K562 (cell line): ENCODE measurements around the gene CACNG7. TPM values are rescaled to one million over a fixed set of nuclear protein-coding genes. Genes with fewer than 3 reads are reported as not detected.

ENCODE experiments used
- ATAC-seq: fragments of 200-7000 bp; cut with Tn5 transposase; 3 replicates; pipeline ENCODE4 v1.9.1; 2020; ENCODE audit warnings: moderate library complexity
- BruUV-seq: library from RNA; stranded (reverse); fragments of 400-500 nt; replicated peaks from 2 replicates; lab custom pipeline; 2021; lab: Mats Ljungman, UMichigan
- CTCF ChIA-PET: fragments of 300-600 bp; formaldehyde crosslinking; extraction: SDS; loops from one replicate; lab custom pipeline; 2021; ENCODE audit warnings: low intra/inter-chr PET ratio; lab: Yijun Ruan, JAX
- POLR2A ChIA-PET: fragments of 300-600, 350-650 bp; sonication (Branson Sonifier 250); formaldehyde crosslinking; extraction: SDS; loops from one replicate; lab custom pipeline; 2021; ENCODE audit warnings: antibody characterized with exemption, inconsistent platforms; lab: Yijun Ruan, JAX
- DNase-seq, 4 experiments: peaks; one replicate each; pipeline versions ENCODE4 v3.0.0 to v3.0.0-alpha.2; 2011 to 2018; ENCODE audit warnings: low spot score in 3 of 4, mixed read lengths in 3 of 4; ENCODE audit errors: extremely low read depth in 1 of 4
- FAIRE-seq: peaks from 2 replicates; lab custom pipeline; 2011; peaks lifted over from hg19 to GRCh38; lab: Jason Lieb, UNC
- H2AFZ ChIP-seq: 2 replicates; pipeline ENCODE4 v1.6.0; 2011; ENCODE audit warnings: low read depth, low read length, control low read depth, inconsistent platforms
- H3K27ac ChIP-seq: fragments of 200-600 bp; 3 replicates; pipeline ENCODE4 v1.8.0; 2011; ENCODE audit warnings: low read depth, mild to moderate bottlenecking, control low read depth, inconsistent platforms, low read length, moderate library complexity, mixed read lengths; ENCODE audit errors: extremely low read depth
- H3K27me3 ChIP-seq, 2 experiments: fragments of 300-600 bp in 1 of 2; 2 replicates in 1 of 2; 3 replicates in 1 of 2; pipeline versions ENCODE4 v1.6.0 to v1.8.0; 2011; ENCODE audit warnings: inconsistent platforms in 2 of 2, low read length in 2 of 2, mild to moderate bottlenecking in 1 of 2, mixed read lengths in 1 of 2, moderate library complexity in 1 of 2; ENCODE audit not compliant: control insufficient read depth in 2 of 2, insufficient read depth in 2 of 2
- H3K36me3 ChIP-seq: fragments of 300-600 bp; 3 replicates; pipeline ENCODE4 v1.8.0; 2011; ENCODE audit warnings: mild to moderate bottlenecking, low read length, inconsistent platforms; ENCODE audit not compliant: control insufficient read depth, insufficient read depth
- H3K4me1 ChIP-seq, 2 experiments: fragments of 200-600 bp in 1 of 2; replicated peaks in 1 of 2; 2 replicates in 1 of 2; 3 replicates in 1 of 2; pipeline versions ENCODE4 v1.5.1 to v1.8.0; 2011; ENCODE audit warnings: inconsistent platforms in 2 of 2, low read length in 2 of 2, mild to moderate bottlenecking in 1 of 2, mixed read lengths in 1 of 2, moderate library complexity in 1 of 2; ENCODE audit not compliant: control insufficient read depth in 2 of 2, insufficient read depth in 2 of 2
- H3K4me2 ChIP-seq: 2 replicates; pipeline ENCODE4 v1.6.1; 2011; ENCODE audit warnings: low read length, control low read depth, inconsistent platforms, mixed read lengths; ENCODE audit not compliant: insufficient read depth
- H3K4me3 ChIP-seq: fragments of 200-600 bp; sonication (generic), shearing (Covaris generic); 2 replicates; pipeline ENCODE4 v1.5.1; 2016; ENCODE audit warnings: control low read depth, inconsistent platforms
- H3K79me2 ChIP-seq: fragments of 200-600 bp; 3 replicates; pipeline ENCODE4 v1.8.0; 2011; ENCODE audit warnings: low read length, inconsistent platforms; ENCODE audit not compliant: control insufficient read depth, insufficient read depth
- H3K9ac ChIP-seq, 2 experiments: 2 replicates each; pipeline versions ENCODE4 v1.6.0 to v1.6.1; 2011; ENCODE audit warnings: low read depth in 2 of 2, low read length in 2 of 2, control low read depth in 1 of 2, inconsistent platforms in 1 of 2, mild to moderate bottlenecking in 1 of 2, mixed read lengths in 1 of 2; ENCODE audit not compliant: insufficient read depth in 1 of 2
- H3K9me1 ChIP-seq: one replicate; pipeline ENCODE4 v1.6.0; 2011; ENCODE audit warnings: inconsistent platforms, mild to moderate bottlenecking, low read length, moderate library complexity; ENCODE audit not compliant: control insufficient read depth, insufficient read depth
- H3K9me3 ChIP-seq: replicated peaks from 2 replicates; pipeline ENCODE4 v1.5.1; 2011; ENCODE audit warnings: low read depth, low read length, inconsistent platforms; ENCODE audit not compliant: control insufficient read depth, insufficient read depth
- H4K20me1 ChIP-seq: replicated peaks from 2 replicates; pipeline ENCODE4 v1.6.1; 2011; ENCODE audit warnings: low read length, inconsistent platforms, mixed read lengths; ENCODE audit not compliant: control insufficient read depth, insufficient read depth
- CREM ChIP-seq: IDR thresholded peaks from 2 replicates; pipeline ENCODE4 v1.6.1; 2014; ENCODE audit warnings: antibody characterized with exemption, low read depth
- CXXC5 ChIP-seq: fragments of 250-450 bp; sonication (Bioruptor Pico); IDR thresholded peaks from 2 replicates; pipeline ENCODE4 v1.8.0; 2022; ENCODE audit warnings: inconsistent platforms, mild to moderate bottlenecking, moderate library complexity
- EHMT2 ChIP-seq: fragments of 450-650 bp; IDR thresholded peaks from 2 replicates; pipeline ENCODE4 v1.6.1; 2018; ENCODE audit warnings: antibody characterized with exemption
- KDM1A ChIP-seq, 2 experiments: fragments of 450-650 bp; IDR thresholded peaks; 2 replicates each; pipeline ENCODE4 v1.6.1; 2016; ENCODE audit warnings: mild to moderate bottlenecking in 2 of 2
- NELFE ChIP-seq: IDR thresholded peaks from 2 replicates; pipeline ENCODE4 v1.6.1; 2011; ENCODE audit warnings: mild to moderate bottlenecking; ENCODE audit not compliant: insufficient read depth, insufficient read length
- PTRF ChIP-seq: fragments of 450-650 bp; IDR thresholded peaks from 2 replicates; pipeline ENCODE4 v1.6.1; 2016; ENCODE audit warnings: mild to moderate bottlenecking, missing genetic modification characterization, missing compliant biosample characterization
- RB1 ChIP-seq: fragments of 450-650 bp; IDR thresholded peaks from 2 replicates; pipeline ENCODE4 v1.6.1; 2017; ENCODE audit warnings: low read depth, mild to moderate bottlenecking
- SMARCB1 ChIP-seq: IDR thresholded peaks from 2 replicates; pipeline ENCODE4 v1.6.1; 2011; ENCODE audit warnings: improper control_type of control experiment, low read depth; ENCODE audit not compliant: insufficient read length
- SRF ChIP-seq, 2 experiments: fragments of 250-450, 450-650 bp in 1 of 2; sonication (Bioruptor Pico) in 1 of 2; sonication (generic) in 1 of 2; formaldehyde crosslinking; IDR thresholded peaks; 2 replicates each; pipeline versions ENCODE4 v1.5.0 to v1.5.1; 2020 to 2022; ENCODE audit warnings: mild to moderate bottlenecking in 1 of 2, missing genetic modification reagents in 1 of 2
- TBP ChIP-seq: optimal IDR thresholded peaks from 2 replicates; pipeline ENCODE3; 2011; ENCODE audit warnings: low read depth, low read length, improper control_type of control experiment
- WHSC1 ChIP-seq: IDR thresholded peaks from one replicate; pipeline ENCODE4 v1.6.1; 2012; ENCODE audit warnings: low read length, control low read depth, inconsistent platforms
- ZNF140 ChIP-seq: fragments of 250-450 bp; sonication (Bioruptor Pico); IDR thresholded peaks from 2 replicates; pipeline ENCODE4 v1.8.0; 2021; ENCODE audit warnings: moderate library complexity, mild to moderate bottlenecking, inconsistent platforms
- WGBS: fragments of 100-300 bp; shearing (Covaris generic); methylation state at CpG from one replicate; pipeline ENCODE4 v1.1.6; 2016; ENCODE audit warnings: low coverage, mixed read lengths; ENCODE audit not compliant: insufficient coverage; ENCODE audit errors: missing lambda C conversion rate; 5-methylcytosine and 5-hydroxymethylcytosine counted together
- in situ Hi-C: fragments of 300-500 bp; cut with MboI; formaldehyde crosslinking; loops from 4 replicates; pipeline ENCODE4 v1.15.0; 2018; ENCODE audit warnings: inconsistent platforms, mixed read lengths
- intact Hi-C: fragments of 100-400 bp; cut with micrococcal nuclease; formaldehyde crosslinking; loops from 2 replicates; pipeline ENCODE4 v1.14.2; 2022
- polyA plus RNA-seq, 8 experiments: library from polyadenylated mRNA; depleted of rRNA in 4 of 8; stranded (reverse) in 5 of 8; unstranded in 3 of 8; fragments of >200 nt; fragmentation: Nextera tagmentation in 2 of 8; fragmentation: Illumina TruSeq in 1 of 8; extraction: Ambion mirVana in 2 of 8; extraction: Trizol in 1 of 8; gene quantifications; 2 replicates each; pipeline versions ENCODE4 v1.2.1 to v1.2.3, GENCODE V29; 2011 to 2014; ENCODE audit warnings: inconsistent platforms in 1 of 8, missing spikeins in 1 of 8
- total RNA-seq, 7 experiments: library from RNA; depleted of rRNA in 6 of 7; stranded (reverse); fragments of >200 nt in 6 of 7; fragmentation: Illumina TruSeq in 2 of 7; extraction: Trizol in 2 of 7; gene quantifications; 2 replicates each; pipeline versions ENCODE4 v1.2.1 to v1.2.3, GENCODE V29; 2011 to 2021; ENCODE audit warnings: low replicate concordance in 1 of 7

CACNG7 gene
- total and polyA plus RNA-seq, 9 of the 15 experiments (the other 6 are each of a cell fraction or from before 2014, with no cell fraction given) = not detected

DNA sequence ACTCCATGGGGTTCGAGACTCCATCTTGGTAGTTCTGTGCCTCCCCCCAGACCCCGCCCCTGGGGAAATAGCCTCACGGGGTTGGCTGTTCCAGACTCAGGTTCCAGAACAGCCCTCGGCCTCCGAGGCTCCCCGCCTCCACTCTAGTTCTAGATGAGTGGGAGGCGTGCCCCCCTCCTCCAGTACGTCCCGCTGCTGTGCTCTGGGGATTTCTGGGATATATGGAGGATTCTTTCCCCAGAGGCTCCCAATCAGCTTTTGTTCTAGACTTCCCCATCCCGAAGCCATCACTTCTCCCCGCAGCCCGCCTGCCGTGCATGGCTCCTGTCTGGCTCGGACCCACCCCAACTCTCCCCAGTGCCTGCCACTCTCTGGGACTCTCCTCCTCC lies 1.9 kb upstream of the CACNG7 start:
- in situ Hi-C loops = no loop called here
- no peaks in the 10 kb centered on the region for H3K36me3 ChIP-seq
- H3K27ac ChIP-seq = no peak overlapping the region
- ATAC-seq (no peak), FAIRE-seq (no peak), DNase-seq (no peak)
- TF ChIP-seq RB1 (no peak), TBP (no peak), PTRF (tag) (no peak), WHSC1 (no peak), ZNF140 (no peak), SMARCB1 (no peak), CREM (no peak), NELFE (no peak), EHMT2 (no peak), KDM1A (IDR thresholded peaks at IDR 0.05) (no peak), SRF (CRISPR knock-in tag; IDR thresholded peaks at IDR 0.05) (no peak), CXXC5 (no peak)
- peaks cover 10% of the 10 kb centered on the region for H4K20me1 ChIP-seq
- H3K79me2 ChIP-seq = no peaks in the 10 kb centered on the region
- WGBS = 6% methylated on average over 13 of the region's 14 CpGs
- no peak overlapping the region for H2AFZ ChIP-seq
- CTCF ChIA-PET = no interaction called here
- H3K4me3 ChIP-seq = no peak overlapping the region
- H3K9ac ChIP-seq = no peak overlapping the region
- H3K4me1 ChIP-seq = peaks cover 0 to 23% of the 10 kb centered on the region in 2 experiments; a peak in 2 of 5 replicates
- no peaks in the 10 kb centered on the region for H3K9me3 ChIP-seq
- POLR2A ChIA-PET = interaction anchor here (0.6 kb wide), 1 partner anchor 30 kb away, joined by 3 read pairs; no protein-coding TSS in a partner anchor
- no peak overlapping the region for H3K4me2 ChIP-seq
- intact Hi-C loops = loop anchor here (5.0 kb wide), 1 partner anchor 115 kb away; no protein-coding TSS in a partner anchor
- H3K27me3 ChIP-seq = peaks cover 13 to 49% of the 10 kb centered on the region in 2 experiments; a peak in 3 of 5 replicates
- no TSS peak for BruUV-seq
- peaks cover 3% of the 10 kb centered on the region for H3K9me1 ChIP-seq
